LNCAP (cell line): ENCODE results near the gene SLIT3.

Source experiments
- TF ChIP-seq, protein P1 (sequence below): fragments of 450-650 bp; IDR thresholded peaks from 2 replicates; pipeline ENCODE4 v1.5.1; 2017; ENCODE audit warnings: mild to moderate bottlenecking

SLIT3 gene

DNA sequence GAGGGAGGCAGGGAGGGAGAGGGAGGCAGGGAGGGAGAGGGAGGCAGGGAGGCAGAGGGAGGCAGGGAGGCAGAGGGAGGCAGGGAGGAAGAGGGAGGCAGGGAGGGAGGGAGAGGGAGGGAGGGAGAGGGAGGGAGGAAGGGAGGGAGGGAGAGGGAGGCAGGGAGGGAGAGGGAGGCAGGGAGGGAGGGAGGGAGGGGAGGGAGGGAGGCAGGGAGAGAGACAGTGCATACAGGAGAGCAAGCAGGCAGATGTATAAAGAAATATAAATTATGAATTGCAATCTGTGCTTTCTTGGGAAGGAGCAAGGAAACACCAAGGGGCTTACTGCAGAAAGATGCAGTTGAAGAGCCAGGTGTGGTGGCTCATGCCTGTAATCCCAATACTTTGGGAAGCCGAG, 574.6 kb downstream of the SLIT3 start:
- TF ChIP-seq, protein P1, sequence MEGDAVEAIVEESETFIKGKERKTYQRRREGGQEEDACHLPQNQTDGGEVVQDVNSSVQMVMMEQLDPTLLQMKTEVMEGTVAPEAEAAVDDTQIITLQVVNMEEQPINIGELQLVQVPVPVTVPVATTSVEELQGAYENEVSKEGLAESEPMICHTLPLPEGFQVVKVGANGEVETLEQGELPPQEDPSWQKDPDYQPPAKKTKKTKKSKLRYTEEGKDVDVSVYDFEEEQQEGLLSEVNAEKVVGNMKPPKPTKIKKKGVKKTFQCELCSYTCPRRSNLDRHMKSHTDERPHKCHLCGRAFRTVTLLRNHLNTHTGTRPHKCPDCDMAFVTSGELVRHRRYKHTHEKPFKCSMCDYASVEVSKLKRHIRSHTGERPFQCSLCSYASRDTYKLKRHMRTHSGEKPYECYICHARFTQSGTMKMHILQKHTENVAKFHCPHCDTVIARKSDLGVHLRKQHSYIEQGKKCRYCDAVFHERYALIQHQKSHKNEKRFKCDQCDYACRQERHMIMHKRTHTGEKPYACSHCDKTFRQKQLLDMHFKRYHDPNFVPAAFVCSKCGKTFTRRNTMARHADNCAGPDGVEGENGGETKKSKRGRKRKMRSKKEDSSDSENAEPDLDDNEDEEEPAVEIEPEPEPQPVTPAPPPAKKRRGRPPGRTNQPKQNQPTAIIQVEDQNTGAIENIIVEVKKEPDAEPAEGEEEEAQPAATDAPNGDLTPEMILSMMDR, result no peak

DNA sequence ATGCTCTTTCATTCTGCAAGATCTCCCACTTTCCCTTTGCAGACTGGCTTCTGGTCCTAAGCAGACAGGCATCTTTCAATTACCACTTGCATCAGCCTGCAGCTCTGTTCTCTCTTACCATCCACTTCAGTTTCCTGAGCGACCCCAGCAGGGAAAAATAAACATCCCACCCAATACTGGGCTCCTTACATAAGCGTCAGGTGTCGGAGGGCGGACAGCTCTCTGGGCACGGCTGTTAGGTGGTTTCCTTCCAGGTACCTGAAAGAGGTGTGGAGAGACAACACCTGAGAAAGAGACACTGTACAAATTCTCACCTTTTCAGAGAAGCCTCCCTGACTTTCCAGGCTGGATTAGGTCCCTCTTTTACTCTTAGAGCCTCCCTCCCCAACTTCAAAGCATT, 576.7 kb downstream of the SLIT3 start:
- TF ChIP-seq, protein P1, result no peak

DNA sequence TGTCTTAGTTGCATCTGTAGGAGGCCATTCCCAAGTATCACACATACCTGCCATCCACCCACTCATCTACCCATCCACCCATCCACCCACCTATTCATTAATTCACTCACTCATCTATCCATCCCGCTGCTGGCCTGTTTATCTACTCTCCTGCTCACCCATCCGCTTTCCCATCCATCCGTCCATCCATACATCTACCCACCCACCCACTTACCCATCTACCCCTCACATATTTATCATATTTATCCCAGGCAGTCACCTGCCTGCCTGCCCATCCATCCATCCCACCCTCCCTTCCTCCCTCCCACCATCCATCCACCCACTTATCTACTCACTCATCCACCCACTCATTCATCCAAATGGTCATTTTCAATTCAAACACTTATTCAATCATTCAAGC, 577.9 kb downstream of the SLIT3 start:
- TF ChIP-seq, protein P1, result no peak

DNA sequence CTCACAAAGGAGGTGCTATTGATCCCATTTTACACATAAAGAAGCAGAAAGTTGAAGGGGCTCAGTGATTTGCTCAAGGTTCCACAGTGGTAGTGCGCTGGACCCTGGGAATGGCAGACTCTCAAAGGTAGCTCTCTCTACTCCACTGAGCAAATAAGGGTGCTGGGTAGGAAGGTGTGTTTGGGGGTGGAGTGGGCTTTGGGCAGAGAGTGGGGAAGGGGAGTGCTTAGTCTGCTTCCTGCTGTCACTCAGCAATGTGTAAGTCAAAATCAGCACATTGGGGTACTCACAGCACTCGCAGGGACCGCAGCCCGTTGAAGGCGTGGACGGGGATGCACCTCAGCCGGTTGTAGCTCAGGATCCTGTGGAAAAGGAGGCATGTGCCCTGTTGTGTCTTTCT, 579.0 kb downstream of the SLIT3 start:
- TF ChIP-seq, protein P1, result no peak

DNA sequence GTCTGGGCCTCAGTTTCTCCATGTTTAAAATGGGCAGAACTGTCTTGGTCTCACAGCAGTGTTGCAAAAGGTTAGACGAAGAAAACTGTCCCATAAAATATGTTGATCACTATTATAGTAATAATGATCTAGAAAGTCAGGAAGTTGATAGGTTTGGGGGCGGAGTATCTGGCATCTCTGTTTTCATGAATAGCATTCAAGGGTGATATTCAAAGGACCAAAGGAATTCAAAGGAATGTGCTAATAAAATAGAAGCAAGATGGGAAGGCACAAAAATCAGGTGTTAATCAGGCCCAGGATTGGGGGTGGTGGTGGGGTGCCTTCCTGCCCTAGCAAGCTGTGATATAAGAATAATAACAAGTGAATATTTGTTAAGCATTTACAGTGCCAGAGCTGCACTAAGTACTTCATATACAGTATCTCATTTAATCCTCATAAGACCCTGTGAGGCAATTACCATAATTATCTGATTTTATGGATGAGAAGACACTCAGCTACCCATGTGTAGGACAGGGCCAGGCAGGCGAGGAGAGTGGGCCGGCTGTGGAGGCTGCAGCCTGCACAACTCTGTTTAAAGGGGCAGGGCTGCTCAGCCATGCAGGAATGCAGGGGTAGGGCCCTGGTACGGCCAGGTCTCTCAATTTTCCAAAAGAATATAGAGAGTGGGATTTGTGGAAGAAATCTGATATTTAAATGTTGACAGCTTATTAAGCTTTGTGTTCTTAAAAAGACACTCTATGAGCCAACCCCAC, 579.8 kb downstream of the SLIT3 start:
- TF ChIP-seq, protein P1, result no peak

DNA sequence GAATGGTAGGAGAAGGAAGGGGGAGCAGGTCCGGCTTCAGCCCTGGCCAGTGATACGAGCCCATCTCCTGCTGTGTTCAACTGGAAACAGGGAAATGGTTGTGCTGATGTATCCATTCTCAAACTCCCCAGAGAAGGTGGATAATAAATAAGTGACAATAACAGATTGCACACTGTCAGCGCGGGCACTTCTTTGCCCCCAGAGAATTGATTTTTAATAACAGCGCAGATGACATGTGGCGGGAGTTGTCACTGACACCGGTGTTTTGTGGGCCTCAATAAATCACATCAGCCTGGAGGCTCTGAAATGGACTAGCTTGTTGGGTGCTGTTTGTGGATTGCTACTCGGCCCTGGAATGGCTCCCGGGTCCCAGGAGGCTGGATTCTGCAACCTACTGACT, 580.4 kb downstream of the SLIT3 start:
- TF ChIP-seq, protein P1, result no peak

DNA sequence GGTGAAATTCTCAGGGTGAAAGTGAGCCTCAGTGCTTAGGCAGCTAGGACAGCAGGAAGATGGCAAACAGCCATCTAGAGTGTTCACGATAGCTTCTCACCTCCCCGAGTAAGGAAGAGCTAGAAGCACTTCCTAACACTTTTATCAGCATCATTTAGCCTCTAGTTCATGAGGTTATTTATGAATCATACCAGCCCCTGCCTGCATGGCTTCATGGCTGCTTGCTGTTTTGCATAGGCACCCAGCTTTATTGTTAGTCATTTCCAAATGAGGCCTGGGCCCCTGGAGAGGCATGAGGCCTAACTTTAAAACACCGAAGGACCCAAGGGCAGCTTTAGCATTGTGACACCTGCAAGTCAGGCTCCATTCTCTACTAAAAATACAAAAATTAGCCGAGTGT, 586.9 kb downstream of the SLIT3 start:
- TF ChIP-seq, protein P1, result no peak

DNA sequence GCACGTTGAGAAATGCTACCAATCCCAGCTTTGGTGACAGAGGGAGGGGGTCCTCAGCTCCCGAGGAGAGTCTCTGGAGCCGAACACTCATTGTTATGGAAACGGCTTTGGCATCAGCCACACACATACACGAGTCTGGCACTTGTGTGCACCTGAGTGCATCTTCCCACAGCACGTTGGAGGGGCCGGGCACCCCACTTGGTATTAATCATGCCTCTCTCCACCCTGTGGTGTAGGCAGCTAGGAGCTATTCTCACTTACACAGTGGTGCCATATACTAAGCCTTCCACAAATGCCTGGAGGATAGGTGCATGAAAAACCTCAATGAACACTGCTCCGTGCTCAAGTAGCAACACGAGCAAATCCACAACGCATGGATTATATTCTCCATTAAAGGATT, 587.9 kb downstream of the SLIT3 start:
- TF ChIP-seq, protein P1, result no peak
